ENCODE results near the gene STK35. TPM values are rescaled to one million over a fixed set of nuclear protein-coding genes. Genes with fewer than 3 reads are reported as not detected.

The STK35 gene
- total and polyA plus RNA-seq, 2 donors (not counting 3 experiments of a cell fraction or from before 2014, with no cell fraction given) = 10.2 to 17.5 TPM

DNA sequence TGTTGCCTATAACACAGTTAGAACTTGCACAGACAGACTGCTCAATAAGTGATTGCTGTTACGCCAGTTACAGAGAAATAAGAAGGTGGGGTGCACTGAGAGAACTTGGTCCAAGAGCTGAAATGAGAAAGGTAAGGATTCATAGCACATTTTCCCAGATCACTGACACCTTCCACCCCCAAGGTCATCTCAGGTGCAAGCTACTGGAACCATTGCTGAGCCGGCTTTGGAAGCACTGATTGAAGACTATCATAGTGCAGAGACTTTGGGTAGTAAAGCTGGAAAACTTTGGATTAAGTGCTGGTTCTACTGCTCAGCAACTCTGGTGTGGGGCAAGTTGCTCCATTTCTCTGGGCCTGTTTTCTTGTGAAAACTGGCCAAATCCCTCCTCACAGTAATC, 38.1 kb downstream of the STK35 start:
- H3K27me3 ChIP-seq (ENCODE audit: control insufficient read depth in 2 of 2, insufficient read depth in 2 of 2, low read length in 2 of 2) = no peaks in the 10 kb centered on the region
- H3K4me3 ChIP-seq (replicated peaks in 1 of 3; ENCODE audit: insufficient read depth in 1 of 3, low read depth in 1 of 3, low read length in 3 of 3) = no peak overlapping the region
- FAIRE-seq = no peak
- TF ChIP-seq EZH2 (IDR thresholded peaks at IDR 0.05; ENCODE audit: borderline replicate concordance, low read depth, low read length, severe bottlenecking) = no peak
- TF ChIP-seq, protein P1, sequence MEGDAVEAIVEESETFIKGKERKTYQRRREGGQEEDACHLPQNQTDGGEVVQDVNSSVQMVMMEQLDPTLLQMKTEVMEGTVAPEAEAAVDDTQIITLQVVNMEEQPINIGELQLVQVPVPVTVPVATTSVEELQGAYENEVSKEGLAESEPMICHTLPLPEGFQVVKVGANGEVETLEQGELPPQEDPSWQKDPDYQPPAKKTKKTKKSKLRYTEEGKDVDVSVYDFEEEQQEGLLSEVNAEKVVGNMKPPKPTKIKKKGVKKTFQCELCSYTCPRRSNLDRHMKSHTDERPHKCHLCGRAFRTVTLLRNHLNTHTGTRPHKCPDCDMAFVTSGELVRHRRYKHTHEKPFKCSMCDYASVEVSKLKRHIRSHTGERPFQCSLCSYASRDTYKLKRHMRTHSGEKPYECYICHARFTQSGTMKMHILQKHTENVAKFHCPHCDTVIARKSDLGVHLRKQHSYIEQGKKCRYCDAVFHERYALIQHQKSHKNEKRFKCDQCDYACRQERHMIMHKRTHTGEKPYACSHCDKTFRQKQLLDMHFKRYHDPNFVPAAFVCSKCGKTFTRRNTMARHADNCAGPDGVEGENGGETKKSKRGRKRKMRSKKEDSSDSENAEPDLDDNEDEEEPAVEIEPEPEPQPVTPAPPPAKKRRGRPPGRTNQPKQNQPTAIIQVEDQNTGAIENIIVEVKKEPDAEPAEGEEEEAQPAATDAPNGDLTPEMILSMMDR (IDR thresholded peaks at IDR 0.05; ENCODE audit: extremely low read depth in 1 of 2, insufficient read depth in 1 of 2, low read depth in 1 of 2, low read length in 2 of 2) = no peak
- no peak for TF ChIP-seq FOS (IDR thresholded peaks at IDR 0.05; ENCODE audit: borderline replicate concordance, insufficient read depth, low read length)
- no peak for TF ChIP-seq POLR2AphosphoS5 (IDR thresholded peaks at IDR 0.05; ENCODE audit: insufficient read depth, low read depth, low read length)
- no peak for TF ChIP-seq POLR2A (IDR thresholded peaks at IDR 0.05; ENCODE audit: low read depth, low read length)
- no peak for TF ChIP-seq JUN (IDR thresholded peaks at IDR 0.05; ENCODE audit: borderline replicate concordance, insufficient read depth, insufficient read length, low read depth)
- TF ChIP-seq MYC (IDR thresholded peaks at IDR 0.05; ENCODE audit: low read depth, low read length) = no peak
- no peak for TF ChIP-seq GATA2 (IDR thresholded peaks at IDR 0.05; ENCODE audit: insufficient read depth, insufficient read length, low read depth, low read length)
- TF ChIP-seq, protein P2, sequence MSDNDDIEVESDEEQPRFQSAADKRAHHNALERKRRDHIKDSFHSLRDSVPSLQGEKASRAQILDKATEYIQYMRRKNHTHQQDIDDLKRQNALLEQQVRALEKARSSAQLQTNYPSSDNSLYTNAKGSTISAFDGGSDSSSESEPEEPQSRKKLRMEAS (IDR thresholded peaks at IDR 0.05; ENCODE audit: insufficient read depth, insufficient read length) = no peak
- peaks cover 4% of the 10 kb centered on the region in 2 experiments for H3K36me3 ChIP-seq (ENCODE audit: control insufficient read depth in 2 of 2, extremely low read depth in 1 of 2, insufficient read depth in 2 of 2, low read length in 2 of 2)
- no peak overlapping the region for H3K4me2 ChIP-seq (ENCODE audit: insufficient read depth, low read length)
- no peak overlapping the region for H3K9ac ChIP-seq (replicated peaks; ENCODE audit: extremely low read depth, insufficient read depth, low read length)
- H3K79me2 ChIP-seq (ENCODE audit: control insufficient read depth, insufficient read depth, low read length) = peaks cover 18% of the 10 kb centered on the region
- intact Hi-C loops (cut with micrococcal nuclease) = no loop called here
- H4K20me1 ChIP-seq (replicated peaks; ENCODE audit: control insufficient read depth, extremely low read depth, insufficient read depth, low read length) = no peaks in the 10 kb centered on the region
- ChIA-PET CTCF (interaction anchor here (1.3 to 2.0 kb wide), 3 partner anchors 9 to 33 kb away, joined by 3 to 7 read pairs (median 3); no protein-coding TSS in a partner anchor), POLR2A (no interaction called here)
- no peak overlapping the region for H3K27ac ChIP-seq (ENCODE audit: insufficient read depth, low read depth, low read length)
- dilution Hi-C loops (cut with MboI; ENCODE audit: extremely low pct_ligation_motif_present, low sequenced_read_pairs) = no loop called here
- no peak overlapping the region for H2AFZ ChIP-seq (ENCODE audit: low read depth, low read length)
- no peaks in the 10 kb centered on the region for H3K4me1 ChIP-seq (ENCODE audit: control insufficient read depth, extremely low read depth, insufficient read depth, low read length)
- BruUV-seq (replicated peaks) = no TSS peak
- H3K9me3 ChIP-seq (replicated peaks; ENCODE audit: control insufficient read depth, insufficient read depth, low read length) = no peaks in the 10 kb centered on the region
- no peaks in the 10 kb centered on the region for H3K9me1 ChIP-seq (replicated peaks; ENCODE audit: control insufficient read depth, extremely low read depth, insufficient read depth, low read length)
- no peak for DNase-seq (ENCODE audit: low read depth, low spot score)

Measured in endothelial cell of umbilical vein (primary cell).